Hematopoietic multipotent progenitor cell (in vitro differentiated cells): ENCODE measurements around the gene PPARGC1A. TPM values are rescaled to one million over a fixed set of nuclear protein-coding genes. Genes with fewer than 3 reads are reported as not detected.

ENCODE experiments used
- DNase-seq, 3 donors: peaks; one replicate each; pipeline ENCODE4 v3.0.0-alpha.2; 2011 to 2015; ENCODE audit warnings: low read depth in 2 of 3, low spot score in 2 of 3
- total RNA-seq: library from RNA; depleted of rRNA; stranded (reverse); fragments of >200 nt; gene quantifications from one replicate; pipeline ENCODE4 v1.2.3, GENCODE V29; 2012

The PPARGC1A gene
- total RNA-seq, 1 donor: not detected

GRCh38 chr4:23884261-23884660 lies 5.6 kb downstream of the PPARGC1A start:
- no peak for DNase-seq

GRCh38 chr4:23882976-23883531 lies 6.8 kb downstream of the PPARGC1A start:
- no peak for DNase-seq

- no peak for DNase-seq
These were observed 8.0 kb downstream of the PPARGC1A start for GRCh38 chr4:23881674-23882337.

GRCh38 chr4:23881052-23881501 lies 8.8 kb downstream of the PPARGC1A start:
- DNase-seq: no peak

GRCh38 chr4:23878912-23879732 lies 10.7 kb downstream of the PPARGC1A start:
- no peak for DNase-seq

GRCh38 chr4:23878246-23878891 lies 11.5 kb downstream of the PPARGC1A start:
- no peak for DNase-seq

GRCh38 chr4:23877758-23878229 lies 12.1 kb downstream of the PPARGC1A start:
- DNase-seq: no peak

GRCh38 chr4:23876418-23877089 lies 13.3 kb downstream of the PPARGC1A start:
- no peak for DNase-seq

GRCh38 chr4:23875317-23875716 lies 14.5 kb downstream of the PPARGC1A start:
- DNase-seq: no peak

- no peak for DNase-seq
These were observed 15.3 kb downstream of the PPARGC1A start for GRCh38 chr4:23874536-23874901.

GRCh38 chr4:23873717-23874535 lies 15.9 kb downstream of the PPARGC1A start:
- DNase-seq: no peak

GRCh38 chr4:23871426-23871825 lies 18.4 kb downstream of the PPARGC1A start:
- DNase-seq: no peak

- DNase-seq: no peak
These were observed 23.3 kb downstream of the PPARGC1A start for GRCh38 chr4:23866450-23867075.

GRCh38 chr4:23861897-23862296 lies 27.9 kb downstream of the PPARGC1A start:
- DNase-seq: no peak

- DNase-seq: no peak
These were observed 28.9 kb downstream of the PPARGC1A start for GRCh38 chr4:23860919-23861318.

GRCh38 chr4:23857367-23857959 lies 32.4 kb downstream of the PPARGC1A start:
- no peak for DNase-seq

GRCh38 chr4:23856630-23857029 lies 33.2 kb downstream of the PPARGC1A start:
- no peak for DNase-seq

GRCh38 chr4:23855912-23856605 lies 33.8 kb downstream of the PPARGC1A start:
- DNase-seq: no peak
